Central memory CD8-positive, alpha-beta T cell (primary cell): Measurements from ENCODE around the gene PDLIM1.

Experiments
- ATAC-seq: fragments of 150-1000 bp; cut with Tn5 transposase; replicated peaks from 2 replicates; pipeline ENCODE4 v1.10.0; 2022; ENCODE audit warnings: mild to moderate bottlenecking, moderate FRiP score, moderate number of reproducible peaks; ENCODE audit not compliant: poor library complexity, severe bottlenecking; ENCODE audit errors: extremely low read depth
- DNase-seq, 2 donors: peaks; one replicate each; pipeline ENCODE4 v3.0.0; 2021; ENCODE audit warnings: low spot score in 2 of 2
- H3K27ac Mint-ChIP-seq: one replicate; pipeline ENCODE4 v1.8.0; 2022; ENCODE audit warnings: low read depth, mild to moderate bottlenecking, moderate library complexity, mixed read lengths
- H3K27me3 Mint-ChIP-seq: one replicate; pipeline ENCODE4 v1.8.0; 2022; ENCODE audit warnings: mixed read lengths
- H3K36me3 Mint-ChIP-seq: one replicate; pipeline ENCODE4 v1.8.0; 2022; ENCODE audit warnings: mild to moderate bottlenecking, moderate library complexity, mixed read lengths; ENCODE audit not compliant: insufficient read depth
- H3K4me1 Mint-ChIP-seq: one replicate; pipeline ENCODE4 v1.8.0; 2022; ENCODE audit warnings: mixed read lengths
- H3K4me3 Mint-ChIP-seq: one replicate; pipeline ENCODE4 v1.8.0; 2022; ENCODE audit warnings: mild to moderate bottlenecking, moderate library complexity, mixed read lengths
- H3K9me3 Mint-ChIP-seq: one replicate; pipeline ENCODE4 v1.8.0; 2022; ENCODE audit warnings: mixed read lengths

PDLIM1 gene

DNA sequence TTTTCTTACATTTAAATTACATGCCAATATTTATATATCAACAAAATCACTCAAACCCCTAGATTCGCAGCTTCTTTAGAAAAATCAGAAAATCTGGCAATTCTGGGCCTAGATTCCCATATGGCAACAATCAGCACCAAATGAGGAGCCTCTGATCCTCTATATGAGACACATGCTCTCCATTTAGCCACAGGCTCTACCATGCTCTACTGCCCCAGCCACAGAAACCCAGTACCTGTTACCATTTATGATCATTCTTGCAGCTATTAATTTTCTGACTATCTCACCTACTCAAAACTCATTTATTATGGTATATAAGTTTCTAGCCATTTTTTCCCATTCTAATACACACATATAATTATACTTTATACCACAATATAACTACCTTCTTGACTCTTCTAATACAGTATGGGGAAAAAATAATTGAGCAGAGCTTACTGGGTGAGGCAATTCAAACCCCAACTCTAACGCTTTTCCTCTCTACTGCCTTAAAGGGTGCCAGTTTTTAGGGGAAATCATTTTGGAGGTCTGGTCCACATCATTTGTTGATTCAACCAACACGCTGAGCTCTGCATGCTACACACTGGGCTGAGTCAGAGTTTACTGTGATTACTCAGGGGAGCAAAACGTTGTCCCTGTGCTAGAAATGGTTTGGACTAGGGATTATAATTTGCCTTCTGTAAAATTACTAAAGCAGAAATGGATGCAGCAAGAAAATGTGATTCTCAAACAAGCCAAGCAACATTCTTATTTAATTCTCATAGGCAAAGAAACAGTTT, 11.6 kb downstream of the PDLIM1 start:
- no peak overlapping the region for H3K4me3 Mint-ChIP-seq
- no peaks in the 10 kb centered on the region for H3K9me3 Mint-ChIP-seq
- H3K4me1 Mint-ChIP-seq, result no peaks in the 10 kb centered on the region
- H3K27ac Mint-ChIP-seq, result no peak overlapping the region
- DNase-seq (no peak), ATAC-seq (no peak)
- peaks cover 2% of the 10 kb centered on the region for H3K36me3 Mint-ChIP-seq
- no peaks in the 10 kb centered on the region for H3K27me3 Mint-ChIP-seq

DNA sequence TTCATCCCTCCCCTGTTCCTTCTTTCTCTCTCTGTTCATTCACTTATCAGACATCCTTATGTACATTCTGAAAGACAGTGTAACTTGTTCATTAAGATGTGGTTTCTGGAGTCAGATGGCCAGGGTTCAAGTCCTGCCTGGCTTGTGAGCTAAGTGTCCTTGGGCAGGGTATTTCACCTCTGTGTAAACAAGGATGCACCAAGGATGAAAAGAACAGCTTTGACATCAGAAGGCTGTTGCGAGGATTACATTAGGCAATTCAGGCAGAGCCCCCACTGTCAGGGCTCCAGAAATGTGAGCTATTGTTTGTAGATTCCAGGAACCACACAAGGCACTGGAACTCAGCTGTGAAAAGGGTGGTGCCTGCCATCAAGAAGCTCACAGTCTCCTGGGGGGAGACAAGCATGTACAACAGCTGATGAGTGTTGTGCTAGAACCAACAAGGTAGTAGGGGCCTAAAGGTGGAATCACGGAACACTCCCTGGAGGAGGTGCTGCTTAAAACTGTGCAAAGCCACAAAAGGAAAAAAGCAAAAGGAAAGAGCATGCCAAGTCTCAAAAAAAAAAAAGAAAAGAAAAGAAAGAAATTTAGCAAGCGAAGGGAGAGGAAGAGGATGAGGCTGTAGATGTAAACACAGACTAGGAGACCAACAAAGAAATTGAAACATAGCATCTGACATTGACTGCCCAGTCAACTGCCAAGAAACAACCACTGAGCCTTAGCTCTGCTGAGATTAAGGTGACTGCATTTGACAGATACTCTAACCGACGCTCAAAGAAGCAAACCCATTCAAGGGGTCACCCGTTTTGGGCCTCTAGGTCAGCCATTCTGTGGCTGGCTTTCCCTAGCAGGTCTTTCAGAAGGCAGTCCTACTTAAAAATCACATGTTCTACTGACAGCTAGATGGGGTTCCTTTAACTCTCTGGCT, 12.5 kb downstream of the PDLIM1 start:
- Mint-ChIP-seq H3K27ac (peak overlapping the region; percentile 29), H3K27me3 (no peaks in the 10 kb centered on the region)

GRCh38 chr10:95277614-95278013, 13.2 kb downstream of the PDLIM1 start:
- no peak overlapping the region for H3K4me3 Mint-ChIP-seq
- ATAC-seq (no peak), DNase-seq (no peak)
- no peaks in the 10 kb centered on the region for H3K4me1 Mint-ChIP-seq
- no peaks in the 10 kb centered on the region for H3K27me3 Mint-ChIP-seq
- H3K27ac Mint-ChIP-seq, result no peak overlapping the region
- no peaks in the 10 kb centered on the region for H3K9me3 Mint-ChIP-seq
- peaks cover 2% of the 10 kb centered on the region for H3K36me3 Mint-ChIP-seq

More for the DNA sequence above, 12.5 kb downstream of the PDLIM1 start:
- Mint-ChIP-seq H3K4me3 (no peak overlapping the region), H3K4me1 (no peaks in the 10 kb centered on the region), H3K9me3 (no peaks in the 10 kb centered on the region), H3K36me3 (peaks cover 2% of the 10 kb centered on the region)
- DNase-seq (no peak), ATAC-seq (no peak)

GRCh38 chr10:95277201-95277570, 13.6 kb downstream of the PDLIM1 start:
- Mint-ChIP-seq H3K9me3 (no peaks in the 10 kb centered on the region), H3K27ac (no peak overlapping the region), H3K4me1 (no peaks in the 10 kb centered on the region), H3K27me3 (no peaks in the 10 kb centered on the region), H3K36me3 (peaks cover 2% of the 10 kb centered on the region), H3K4me3 (no peak overlapping the region)
- ATAC-seq, result no peak
- DNase-seq, result no peak

GRCh38 chr10:95276367-95277200, 14.2 kb downstream of the PDLIM1 start:
- Mint-ChIP-seq H3K27me3 (no peaks in the 10 kb centered on the region), H3K27ac (no peak overlapping the region), H3K9me3 (no peaks in the 10 kb centered on the region), H3K4me3 (no peak overlapping the region), H3K4me1 (no peaks in the 10 kb centered on the region), H3K36me3 (peaks cover 1% of the 10 kb centered on the region)
- DNase-seq (no peak), ATAC-seq (no peak)

DNA sequence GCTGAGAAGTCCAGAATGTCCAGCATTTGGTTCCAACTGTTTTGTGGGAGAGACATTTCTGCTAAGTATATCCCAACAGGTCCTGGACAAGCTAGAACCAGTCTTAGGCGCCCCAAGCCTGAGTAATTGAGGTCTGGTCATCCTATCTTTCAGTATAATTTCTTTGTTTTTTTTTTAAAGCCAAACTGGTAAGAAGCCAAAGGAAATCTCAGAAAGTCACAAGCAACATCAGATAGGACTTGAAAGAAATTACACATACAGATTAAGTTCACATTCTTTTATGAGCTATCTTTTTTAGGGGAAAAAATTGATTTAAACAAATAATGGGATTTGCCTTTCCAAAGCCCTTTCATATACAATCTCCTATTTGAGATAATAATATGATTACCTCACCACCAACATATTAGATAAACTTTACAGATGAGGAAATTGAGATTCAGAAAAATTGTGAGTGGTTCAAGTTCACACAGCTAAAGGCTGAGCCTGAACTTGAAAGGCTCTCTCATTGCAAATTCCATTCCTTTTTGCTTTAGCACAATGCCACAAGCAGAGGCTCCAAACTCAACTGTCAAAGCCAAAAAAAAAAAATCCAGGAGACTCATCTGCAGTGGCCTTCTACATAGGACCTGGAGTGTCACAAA, 15.0 kb downstream of the PDLIM1 start:
- peaks cover under 1% of the 10 kb centered on the region for H3K36me3 Mint-ChIP-seq
- H3K27ac Mint-ChIP-seq, result no peak overlapping the region
- H3K9me3 Mint-ChIP-seq, result no peaks in the 10 kb centered on the region
- no peaks in the 10 kb centered on the region for H3K27me3 Mint-ChIP-seq
- H3K4me1 Mint-ChIP-seq, result no peaks in the 10 kb centered on the region
- DNase-seq (no peak), ATAC-seq (no peak)
- H3K4me3 Mint-ChIP-seq, result no peak overlapping the region

- Mint-ChIP-seq H3K9me3 (no peaks in the 10 kb centered on the region), H3K27ac (no peak overlapping the region), H3K27me3 (no peaks in the 10 kb centered on the region), H3K36me3 (peaks cover 2% of the 10 kb centered on the region), H3K4me3 (no peak overlapping the region), H3K4me1 (no peaks in the 10 kb centered on the region)
- DNase-seq (no peak), ATAC-seq (no peak)
Measured at GRCh38 chr10:95273393-95274312, 17.1 kb downstream of the PDLIM1 start.

- H3K27ac Mint-ChIP-seq, result no peak overlapping the region
- H3K36me3 Mint-ChIP-seq, result peaks cover 4% of the 10 kb centered on the region
- H3K9me3 Mint-ChIP-seq, result no peaks in the 10 kb centered on the region
- no peak for DNase-seq
- no peak for ATAC-seq
- H3K4me1 Mint-ChIP-seq, result peaks cover 6% of the 10 kb centered on the region
- no peak overlapping the region for H3K4me3 Mint-ChIP-seq
- H3K27me3 Mint-ChIP-seq, result no peaks in the 10 kb centered on the region
Measured at GRCh38 chr10:95268438-95268837, 22.4 kb downstream of the PDLIM1 start.

GRCh38 chr10:95267251-95267650, 23.6 kb downstream of the PDLIM1 start:
- Mint-ChIP-seq H3K4me1 (peaks cover 6% of the 10 kb centered on the region), H3K4me3 (no peak overlapping the region), H3K36me3 (peaks cover 6% of the 10 kb centered on the region), H3K27ac (peak overlapping the region; percentile 44), H3K9me3 (no peaks in the 10 kb centered on the region), H3K27me3 (no peaks in the 10 kb centered on the region)
- no peak for ATAC-seq
- DNase-seq, result no peak

DNA sequence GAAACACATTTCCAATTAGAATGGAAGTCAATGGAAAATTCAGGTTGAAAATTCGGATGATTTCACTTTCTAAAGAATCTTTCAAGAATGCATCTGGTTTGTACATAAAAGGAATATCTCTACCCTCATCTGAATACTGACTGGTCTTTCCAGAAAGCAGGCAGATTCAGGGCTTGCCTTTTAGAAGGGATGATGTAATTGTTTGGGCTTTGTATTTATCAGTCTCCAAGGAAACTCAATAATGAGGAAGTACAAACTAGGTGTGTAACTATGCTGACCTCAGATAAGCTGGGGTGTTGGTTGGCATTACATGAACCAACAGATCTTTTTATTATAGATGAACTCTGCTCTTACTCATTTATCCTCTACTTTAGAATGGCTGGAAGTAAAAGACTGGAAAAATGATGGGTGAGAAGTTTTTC, 24.1 kb downstream of the PDLIM1 start:
- DNase-seq (no peak), ATAC-seq (peak; percentile 62)
- no peaks in the 10 kb centered on the region for H3K27me3 Mint-ChIP-seq
- H3K9me3 Mint-ChIP-seq, result no peaks in the 10 kb centered on the region
- H3K36me3 Mint-ChIP-seq, result peaks cover 6% of the 10 kb centered on the region
- H3K4me3 Mint-ChIP-seq, result no peak overlapping the region
- H3K27ac Mint-ChIP-seq, result peak overlapping the region; percentile 44
- peaks cover 6% of the 10 kb centered on the region for H3K4me1 Mint-ChIP-seq

GRCh38 chr10:95265572-95265971, 25.2 kb downstream of the PDLIM1 start:
- no peak for DNase-seq
- no peak overlapping the region for H3K4me3 Mint-ChIP-seq
- H3K27me3 Mint-ChIP-seq, result no peaks in the 10 kb centered on the region
- H3K4me1 Mint-ChIP-seq, result peaks cover 6% of the 10 kb centered on the region
- H3K9me3 Mint-ChIP-seq, result no peaks in the 10 kb centered on the region
- peaks cover 4% of the 10 kb centered on the region for H3K36me3 Mint-ChIP-seq
- ATAC-seq, result no peak
- no peak overlapping the region for H3K27ac Mint-ChIP-seq
